HG03280 (cell line): ENCODE measurements around the gene RPL37A.
"Not testable (repeated sequence)": the region's sequence is repeated elsewhere in the genome, so short reads cannot be mapped to it uniquely, and the experiment has no call there.

ENCODE experiments used
- ATAC-seq: cut with Tn5 transposase; IDR thresholded peaks from one replicate; pipeline ENCODE4 v1.9.1; 2021; ENCODE audit warnings: mild to moderate bottlenecking, moderate library complexity; ENCODE audit not compliant: unreplicated experiment

The RPL37A gene

GRCh38 chr2:216516730-216517350, 18.2 kb downstream of the RPL37A start:
- ATAC-seq: no peak

- no peak for ATAC-seq
Measured at GRCh38 chr2:216517447-216518225, 19.0 kb downstream of the RPL37A start.

DNA sequence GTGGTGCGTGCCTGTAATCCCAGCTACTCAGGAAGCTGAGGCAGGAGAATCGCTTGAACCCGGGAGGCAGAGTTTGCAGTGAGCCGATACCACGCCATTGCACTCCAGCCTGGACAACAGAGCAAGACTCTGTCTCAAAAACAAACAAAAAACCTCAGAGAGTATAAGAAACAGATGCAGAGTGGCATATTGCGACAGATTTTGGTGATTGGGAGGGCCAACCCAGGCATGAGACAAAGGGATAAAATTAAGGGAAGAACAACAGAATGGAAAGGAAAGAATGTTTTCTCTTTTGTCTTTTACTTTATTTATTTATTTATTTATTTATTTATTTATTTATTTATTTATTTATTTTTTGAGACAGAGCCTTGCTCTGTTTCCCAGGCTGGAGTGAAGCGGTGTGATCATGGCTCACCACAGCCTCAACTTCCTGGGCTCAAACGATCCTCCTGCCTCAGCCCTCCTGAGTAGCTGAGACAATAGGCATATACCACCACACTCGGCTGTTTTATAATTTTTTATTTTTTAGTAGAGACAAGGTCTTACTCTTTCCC, 20.0 kb downstream of the RPL37A start:
- not testable (repeated sequence) for ATAC-seq

- ATAC-seq: peak; percentile 73
Measured at GRCh38 chr2:216519154-216519762, 20.6 kb downstream of the RPL37A start.

DNA sequence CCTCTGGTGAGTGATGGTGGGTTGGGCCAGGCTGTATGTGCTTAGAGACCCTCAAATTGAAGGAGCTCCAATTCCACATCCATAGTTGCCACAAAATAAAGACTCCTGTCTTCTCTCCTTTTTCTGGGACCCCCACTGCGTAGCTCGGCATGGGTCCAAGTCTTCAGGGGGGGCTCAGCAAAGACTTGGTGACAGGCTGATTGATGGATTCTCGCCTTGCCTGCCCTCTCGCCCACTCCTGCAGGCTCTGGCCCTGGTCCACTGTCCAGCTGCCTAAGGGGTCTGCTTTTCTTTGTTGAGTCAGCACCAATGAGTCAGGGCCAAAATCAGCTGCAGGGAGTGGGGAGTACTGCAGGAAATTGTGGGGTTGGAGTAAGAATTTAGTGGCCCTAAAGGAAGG, 21.5 kb downstream of the RPL37A start:
- no peak for ATAC-seq

DNA sequence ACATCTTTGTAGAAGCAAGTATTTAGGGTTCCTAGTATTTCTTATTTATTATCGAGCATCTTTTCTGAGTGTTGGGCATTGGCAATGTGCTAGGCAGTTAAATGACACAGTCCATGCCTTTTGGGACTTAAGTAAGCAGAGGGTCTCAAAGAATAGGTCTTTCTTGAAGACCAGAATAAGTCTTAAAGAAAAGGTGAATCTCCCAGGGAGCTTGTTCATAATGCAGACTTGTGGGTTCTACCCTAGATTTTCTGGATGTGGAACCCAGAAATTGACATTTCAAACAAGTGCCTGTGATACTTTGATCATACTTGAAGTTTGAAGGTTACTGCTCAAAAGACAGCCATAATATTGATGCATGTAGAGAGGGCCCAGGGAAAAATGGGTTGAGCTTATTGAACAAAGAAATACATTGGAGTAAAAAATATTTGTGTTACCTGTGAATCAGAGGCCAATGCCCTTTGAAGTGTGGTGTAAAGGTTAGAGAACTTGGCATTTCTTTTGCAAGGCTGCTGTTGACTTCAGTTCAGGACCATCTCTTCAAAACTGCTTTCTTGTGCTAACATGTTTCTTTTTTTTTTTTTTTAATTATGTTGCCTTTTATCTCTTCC, 24.4 kb downstream of the RPL37A start:
- ATAC-seq: no peak

DNA sequence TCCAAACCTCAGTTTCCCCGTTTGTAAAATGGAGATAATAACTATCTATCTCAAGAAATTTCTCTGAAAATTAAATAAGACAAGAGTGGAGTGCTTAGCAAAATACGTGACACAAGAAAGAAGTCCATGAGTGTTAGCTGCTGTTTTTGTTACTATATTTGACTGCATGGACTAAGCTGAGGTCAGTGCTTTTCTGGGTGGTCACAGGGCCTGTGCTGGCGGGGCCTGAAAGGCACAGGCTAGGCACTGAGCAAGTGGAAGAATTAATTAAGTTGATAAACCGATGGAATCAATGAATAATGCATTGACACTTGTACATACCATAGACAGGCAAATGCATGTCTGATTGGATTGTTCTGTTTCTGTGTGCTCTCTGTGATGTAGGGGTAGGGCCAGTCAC, 27.3 kb downstream of the RPL37A start:
- no peak for ATAC-seq

DNA sequence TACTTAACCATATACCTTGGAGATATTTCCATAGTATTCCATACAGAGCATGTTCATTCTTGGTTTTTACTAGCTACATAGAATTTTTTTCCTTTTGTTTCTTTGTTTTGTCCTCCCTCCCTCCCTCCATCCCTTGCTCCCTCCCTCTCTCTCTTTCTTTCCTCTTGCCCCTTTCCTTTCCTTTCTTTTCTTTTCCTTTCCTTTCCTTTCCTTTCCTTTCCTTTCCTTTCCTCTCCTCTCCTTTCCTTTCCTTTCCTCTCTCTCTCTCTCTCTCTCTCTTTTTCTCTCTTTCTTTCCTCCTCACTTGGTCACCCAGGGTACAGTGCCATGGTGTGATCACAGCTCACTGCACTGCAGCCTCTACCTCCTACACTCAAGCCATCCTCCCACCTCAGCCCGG, 28.3 kb downstream of the RPL37A start:
- ATAC-seq: no peak

GRCh38 chr2:216527600-216527999, 29.0 kb downstream of the RPL37A start:
- ATAC-seq: no peak

- ATAC-seq: no peak
Measured at GRCh38 chr2:216532562-216532961, 33.9 kb downstream of the RPL37A start.

- no peak for ATAC-seq
Measured at GRCh38 chr2:216533609-216534008, 35.0 kb downstream of the RPL37A start.

DNA sequence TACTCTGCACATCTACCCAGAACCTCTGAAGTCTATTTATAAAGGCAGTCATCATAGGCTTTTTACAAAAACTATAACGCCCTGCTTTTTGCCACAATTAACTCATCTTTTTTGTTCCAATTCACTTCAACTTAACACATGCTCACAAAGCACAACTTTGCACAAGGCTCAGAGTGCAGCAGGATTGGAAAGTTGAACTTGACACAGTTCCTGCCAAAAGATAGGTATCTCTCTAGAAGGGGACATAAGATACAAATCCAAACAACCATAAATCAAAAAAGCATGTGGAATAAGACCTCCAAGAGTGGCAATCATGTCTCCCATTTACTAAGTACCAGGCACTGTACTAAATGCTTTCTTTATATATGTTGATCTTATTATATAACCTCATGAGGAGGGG, 36.2 kb downstream of the RPL37A start:
- ATAC-seq: no peak

- ATAC-seq: no peak
Measured at GRCh38 chr2:216535454-216535995, 36.9 kb downstream of the RPL37A start.

DNA sequence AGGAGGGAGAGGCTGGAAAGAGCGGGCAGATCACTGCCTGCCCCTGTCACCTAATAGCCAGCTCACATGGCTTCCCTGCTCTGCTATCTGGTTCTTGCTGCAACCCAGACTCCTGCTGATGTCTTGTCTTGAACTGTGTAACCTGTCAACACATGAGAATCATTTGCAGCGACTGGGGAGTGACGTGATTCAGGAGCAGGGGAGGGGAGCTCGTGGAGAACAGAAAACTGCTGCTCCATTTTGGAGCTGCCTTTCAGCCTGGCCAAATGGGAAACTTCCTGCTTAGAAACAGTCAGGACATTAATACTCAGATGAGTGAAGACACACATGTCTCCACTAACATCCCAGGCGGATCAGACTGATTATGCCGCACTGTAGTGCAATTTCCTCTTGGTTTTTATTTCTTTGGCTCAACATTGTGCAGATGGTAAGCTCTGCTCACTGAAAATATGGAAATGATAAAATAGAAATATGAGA, 38.1 kb downstream of the RPL37A start:
- no peak for ATAC-seq

- no peak for ATAC-seq
Measured at GRCh38 chr2:216537366-216537765, 38.7 kb downstream of the RPL37A start.

GRCh38 chr2:216538538-216538937, 39.9 kb downstream of the RPL37A start:
- no peak for ATAC-seq

GRCh38 chr2:216539120-216539519, 40.5 kb downstream of the RPL37A start:
- no peak for ATAC-seq

- no peak for ATAC-seq
Measured at GRCh38 chr2:216539791-216540241, 41.2 kb downstream of the RPL37A start.

GRCh38 chr2:216540920-216541319, 42.3 kb downstream of the RPL37A start:
- no peak for ATAC-seq

- ATAC-seq: no peak
Measured at GRCh38 chr2:216541505-216541904, 42.9 kb downstream of the RPL37A start.

- ATAC-seq: no peak
Measured at GRCh38 chr2:216545359-216545758, 46.7 kb downstream of the RPL37A start.
